MM.1S (cell line): Measurements from ENCODE around the gene ITIH3.

Experiments
- EZH2 ChIP-seq: fragments of 300-600 bp; sonication (generic); optimal IDR thresholded peaks from 2 replicates; pipeline ENCODE3; 2017; ENCODE audit warnings: low read depth, mild to moderate bottlenecking, antibody characterized with exemption, low read length, mixed read lengths
- EZH2phosphoT487 ChIP-seq: fragments of 300-600 bp; sonication (generic); IDR thresholded peaks from 2 replicates; pipeline ENCODE4 v1.6.1; 2018; ENCODE audit warnings: antibody characterized with exemption, low read length
- TF ChIP-seq, protein P1 (sequence below): fragments of 300-600 bp; sonication (generic); IDR thresholded peaks from 2 replicates; pipeline ENCODE4 v1.5.1; 2016; ENCODE audit warnings: antibody characterized with exemption, low read length, mixed read lengths

DNA sequence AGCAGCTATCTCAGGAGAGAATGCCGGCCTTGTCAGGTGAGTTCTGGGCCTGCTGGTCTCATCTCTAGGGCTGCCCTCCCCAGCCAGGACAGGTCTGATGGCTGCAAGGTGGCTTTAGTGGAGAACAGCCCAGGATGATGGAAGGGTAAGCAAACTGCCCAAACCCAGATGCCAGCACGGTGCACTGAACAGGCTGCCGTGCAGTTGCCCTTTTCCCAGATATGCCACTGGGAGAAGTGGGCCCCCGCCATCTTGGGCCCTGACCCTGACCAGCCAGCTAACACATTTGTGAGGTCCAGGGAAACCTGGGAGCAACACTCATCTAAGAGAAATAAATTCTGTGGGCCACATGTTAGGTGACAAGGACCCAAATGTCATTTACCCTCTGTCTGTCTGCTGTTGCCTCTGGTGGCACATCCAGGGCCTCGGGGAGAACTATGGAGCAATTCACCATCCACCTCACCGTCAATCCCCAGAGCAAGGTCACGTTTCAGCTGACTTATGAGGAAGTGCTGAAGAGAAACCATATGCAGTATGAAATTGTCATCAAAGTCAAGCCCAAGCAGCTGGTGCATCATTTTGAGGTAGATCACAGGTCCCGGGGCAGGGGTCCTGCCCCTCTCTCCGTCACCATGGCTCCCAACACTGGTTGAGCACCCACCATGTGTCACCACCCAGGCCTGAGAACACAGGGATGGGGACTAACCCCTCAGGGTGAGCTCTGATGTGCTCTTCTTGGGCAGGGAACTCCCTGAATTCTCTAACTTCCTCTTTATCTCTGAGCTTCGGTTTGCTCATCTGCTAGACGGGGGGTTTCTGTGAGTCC, 15.4 kb upstream of the ITIH3 start:
- TF ChIP-seq EZH2phosphoT487, result no peak
- TF ChIP-seq, protein P1, sequence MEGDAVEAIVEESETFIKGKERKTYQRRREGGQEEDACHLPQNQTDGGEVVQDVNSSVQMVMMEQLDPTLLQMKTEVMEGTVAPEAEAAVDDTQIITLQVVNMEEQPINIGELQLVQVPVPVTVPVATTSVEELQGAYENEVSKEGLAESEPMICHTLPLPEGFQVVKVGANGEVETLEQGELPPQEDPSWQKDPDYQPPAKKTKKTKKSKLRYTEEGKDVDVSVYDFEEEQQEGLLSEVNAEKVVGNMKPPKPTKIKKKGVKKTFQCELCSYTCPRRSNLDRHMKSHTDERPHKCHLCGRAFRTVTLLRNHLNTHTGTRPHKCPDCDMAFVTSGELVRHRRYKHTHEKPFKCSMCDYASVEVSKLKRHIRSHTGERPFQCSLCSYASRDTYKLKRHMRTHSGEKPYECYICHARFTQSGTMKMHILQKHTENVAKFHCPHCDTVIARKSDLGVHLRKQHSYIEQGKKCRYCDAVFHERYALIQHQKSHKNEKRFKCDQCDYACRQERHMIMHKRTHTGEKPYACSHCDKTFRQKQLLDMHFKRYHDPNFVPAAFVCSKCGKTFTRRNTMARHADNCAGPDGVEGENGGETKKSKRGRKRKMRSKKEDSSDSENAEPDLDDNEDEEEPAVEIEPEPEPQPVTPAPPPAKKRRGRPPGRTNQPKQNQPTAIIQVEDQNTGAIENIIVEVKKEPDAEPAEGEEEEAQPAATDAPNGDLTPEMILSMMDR, result no peak
- no peak for TF ChIP-seq EZH2
